OCI-LY3 (cell line): ENCODE results near the gene METTL2B.
"Not testable (repeated sequence)": the region's sequence is repeated elsewhere in the genome, so short reads cannot be mapped to it uniquely, and the experiment has no call there.

Source experiments
- H2AFZ ChIP-seq: fragments of 200-600, 300-600 bp; shearing (Covaris generic); 2 replicates; pipeline ENCODE4 v1.6.0; 2014; ENCODE audit warnings: antibody characterized with exemption, low read depth, low read length
- H3K27ac ChIP-seq: fragments of 200-600, 300-600 bp; sonication (generic); 2 replicates; pipeline ENCODE4 v1.5.1; 2014; ENCODE audit warnings: mild to moderate bottlenecking, low read length, moderate library complexity, mixed read lengths
- H3K27me3 ChIP-seq: fragments of 200-600, 300-600 bp; sonication (generic); 2 replicates; pipeline ENCODE4 v1.6.1; 2014; ENCODE audit warnings: low read depth, low read length, mixed read lengths
- H3K36me3 ChIP-seq: fragments of 200-600, 300-600 bp; sonication (generic); replicated peaks from 2 replicates; pipeline ENCODE3; 2014; ENCODE audit warnings: low read depth, low read length, mixed read lengths
- H3K4me1 ChIP-seq: fragments of 300-600, 200-600 bp; sonication (generic); 2 replicates; pipeline ENCODE4 v1.6.1; 2014; ENCODE audit warnings: low read length, mixed read lengths
- H3K4me2 ChIP-seq: fragments of 200-600, 300-600 bp; sonication (generic); 2 replicates; pipeline ENCODE4 v1.6.1; 2014; ENCODE audit warnings: low read length, mixed read lengths
- H3K4me3 ChIP-seq: fragments of 300-600, 200-600 bp; sonication (generic); 2 replicates; pipeline ENCODE4 v1.5.1; 2014; ENCODE audit warnings: antibody characterized with exemption, mild to moderate bottlenecking, low read length, moderate library complexity
- H3K79me2 ChIP-seq: fragments of 300-600, 200-600 bp; shearing (Covaris generic); 2 replicates; pipeline ENCODE4 v1.6.1; 2014; ENCODE audit warnings: mild to moderate bottlenecking, low read length, mixed read lengths
- H3K9ac ChIP-seq: fragments of 300-600, 200-600 bp; shearing (Covaris generic); 2 replicates; pipeline ENCODE4 v1.6.0; 2014; ENCODE audit warnings: mild to moderate bottlenecking, low read length, moderate library complexity
- H3K9me3 ChIP-seq: fragments of 200-600, 300-600 bp; shearing (Covaris generic); 2 replicates; pipeline ENCODE4 v1.6.1; 2014; ENCODE audit warnings: low read length, mixed read lengths; ENCODE audit not compliant: insufficient read depth
- H4K20me1 ChIP-seq: fragments of 200-600, 300-600 bp; sonication (generic); 2 replicates; pipeline ENCODE4 v1.6.1; 2016; ENCODE audit warnings: low read length, mixed read lengths; ENCODE audit not compliant: insufficient read depth
- CTCF ChIP-seq: fragments of 200-600, 300-600 bp; sonication (generic); IDR thresholded peaks from 2 replicates; pipeline ENCODE4 v1.5.1; 2014; ENCODE audit warnings: antibody characterized with exemption, low read length, low read depth
- EZH2phosphoT487 ChIP-seq: fragments of 200-600 bp; shearing (Covaris generic); IDR thresholded peaks from 2 replicates; pipeline ENCODE4 v1.6.1; 2018; ENCODE audit warnings: antibody characterized with exemption, mixed run types, low read depth

METTL2B gene

GRCh38 chr7:128532956-128533355 lies 56.4 kb downstream of the METTL2B start:
- H3K4me1 ChIP-seq = peaks cover 16% of the 10 kb centered on the region
- H3K79me2 ChIP-seq = peaks cover 82% of the 10 kb centered on the region
- not testable (repeated sequence) for H3K36me3 ChIP-seq, H3K27me3 ChIP-seq, H4K20me1 ChIP-seq, H3K9me3 ChIP-seq, H2AFZ ChIP-seq
- peak overlapping the region; percentile 65 for H3K4me2 ChIP-seq
- H3K9ac ChIP-seq = peak overlapping the region; percentile 97
- H3K27ac ChIP-seq = peak overlapping the region; percentile 87
- H3K4me3 ChIP-seq = peak overlapping the region; percentile 99

- H3K9ac ChIP-seq, H3K27ac ChIP-seq, H3K27me3 ChIP-seq, H2AFZ ChIP-seq, H3K36me3 ChIP-seq, H3K4me3 ChIP-seq, H3K4me2 ChIP-seq, H3K9me3 ChIP-seq: not testable (repeated sequence)
- Histone ChIP-seq H3K4me1 (peaks cover 10% of the 10 kb centered on the region), H4K20me1 (peaks cover 14% of the 10 kb centered on the region), H3K79me2 (peaks cover 92% of the 10 kb centered on the region)
- peak; percentile 33 for TF ChIP-seq CTCF
Observed at GRCh38 chr7:128537410-128537809, 60.9 kb downstream of the METTL2B start.

- H2AFZ ChIP-seq, H3K27ac ChIP-seq, H3K4me2 ChIP-seq, H3K4me3 ChIP-seq, H3K9me3 ChIP-seq, H3K27me3 ChIP-seq, H3K4me1 ChIP-seq, H3K36me3 ChIP-seq, H3K9ac ChIP-seq: not testable (repeated sequence)
- H3K79me2 ChIP-seq = peaks cover 90% of the 10 kb centered on the region
- H4K20me1 ChIP-seq = peaks cover 31% of the 10 kb centered on the region
Observed at GRCh38 chr7:128542530-128542929, 66.0 kb downstream of the METTL2B start.

- peaks cover 91% of the 10 kb centered on the region for H3K79me2 ChIP-seq
- not testable (repeated sequence) for H3K4me1 ChIP-seq, H3K9me3 ChIP-seq, H3K27me3 ChIP-seq, H3K4me3 ChIP-seq, H3K27ac ChIP-seq, H3K9ac ChIP-seq, H3K4me2 ChIP-seq, H2AFZ ChIP-seq, H3K36me3 ChIP-seq
- peaks cover 39% of the 10 kb centered on the region for H4K20me1 ChIP-seq
Observed at GRCh38 chr7:128543300-128543699, 66.8 kb downstream of the METTL2B start.

GRCh38 chr7:128546319-128546851 lies 69.8 kb downstream of the METTL2B start:
- not testable (repeated sequence) for H2AFZ ChIP-seq, H3K9ac ChIP-seq, H3K4me3 ChIP-seq, H3K27ac ChIP-seq, H3K4me2 ChIP-seq, H3K4me1 ChIP-seq, H3K27me3 ChIP-seq, H3K9me3 ChIP-seq, H3K36me3 ChIP-seq
- peaks cover 38% of the 10 kb centered on the region for H4K20me1 ChIP-seq
- peaks cover 84% of the 10 kb centered on the region for H3K79me2 ChIP-seq

GRCh38 chr7:128550920-128551319 lies 74.4 kb downstream of the METTL2B start:
- Histone ChIP-seq H3K9ac (no peak overlapping the region), H3K27ac (no peak overlapping the region), H3K9me3 (no peaks in the 10 kb centered on the region), H3K27me3 (no peaks in the 10 kb centered on the region), H2AFZ (no peak overlapping the region), H3K79me2 (peaks cover 59% of the 10 kb centered on the region), H3K4me2 (no peak overlapping the region), H3K4me1 (no peaks in the 10 kb centered on the region), H3K4me3 (no peak overlapping the region), H4K20me1 (peaks cover 34% of the 10 kb centered on the region), H3K36me3 (peaks cover 5% of the 10 kb centered on the region)
- TF ChIP-seq CTCF (no peak), EZH2phosphoT487 (no peak)

GRCh38 chr7:128554394-128554793 lies 77.8 kb downstream of the METTL2B start:
- not testable (repeated sequence) for H2AFZ ChIP-seq, H3K4me2 ChIP-seq, H3K9me3 ChIP-seq, H3K36me3 ChIP-seq, H3K27ac ChIP-seq, H3K27me3 ChIP-seq, H3K4me1 ChIP-seq, H3K4me3 ChIP-seq, H3K9ac ChIP-seq
- Histone ChIP-seq H4K20me1 (peaks cover 22% of the 10 kb centered on the region), H3K79me2 (peaks cover 51% of the 10 kb centered on the region)
